HepG2 (cell line): ENCODE measurements around the gene MTMR10. TPM values are rescaled to one million over a fixed set of nuclear protein-coding genes. Genes with fewer than 3 reads are reported as not detected.

Experiments used
- CCDC6 ChIP-seq: sonication (generic); formaldehyde crosslinking; IDR thresholded peaks from 2 replicates; pipeline ENCODE4 v1.8.1; 2022; ENCODE audit warnings: mild to moderate bottlenecking, missing genetic modification reagents, moderate library complexity
- CHD4 ChIP-seq: fragments of 200-600 bp; sonication (generic); IDR thresholded peaks from 2 replicates; pipeline ENCODE4 v1.7.0; 2017; ENCODE audit warnings: mild to moderate bottlenecking, low read length, borderline replicate concordance
- ELF1 ChIP-seq: sonication (generic); formaldehyde crosslinking; IDR thresholded peaks from 2 replicates; pipeline ENCODE4 v1.4.0; 2020; ENCODE audit warnings: missing genetic modification reagents
- FOXP1 ChIP-seq, 2 experiments: fragments of 450-650 bp in 1 of 2; IDR thresholded peaks; 2 replicates each; pipeline ENCODE4 v1.6.1; 2017 to 2018; ENCODE audit warnings: antibody characterized with exemption in 1 of 2
- IKZF4 ChIP-seq: sonication (generic); formaldehyde crosslinking; IDR thresholded peaks from 2 replicates; pipeline ENCODE4 v1.5.1; 2020; ENCODE audit warnings: borderline replicate concordance, mild to moderate bottlenecking, low read depth, missing genetic modification reagents; ENCODE audit errors: not compliant biosample characterization
- KDM2A ChIP-seq: sonication (generic); formaldehyde crosslinking; IDR thresholded peaks from 2 replicates; pipeline ENCODE4 v1.4.0; 2020; ENCODE audit warnings: low read depth, missing genetic modification reagents, borderline replicate concordance
- MYC ChIP-seq: sonication (generic); formaldehyde crosslinking; IDR thresholded peaks from 2 replicates; pipeline ENCODE4 v1.9.0; 2021; ENCODE audit warnings: missing genetic modification reagents, borderline replicate concordance
- PHF20 ChIP-seq: sonication (generic); formaldehyde crosslinking; IDR thresholded peaks from 2 replicates; pipeline ENCODE4 v1.5.0; 2020; ENCODE audit warnings: mild to moderate bottlenecking, missing genetic modification reagents
- POGZ ChIP-seq: sonication (generic); formaldehyde crosslinking; IDR thresholded peaks from 2 replicates; pipeline ENCODE4 v1.4.0; 2020; ENCODE audit warnings: mild to moderate bottlenecking, missing genetic modification reagents
- PRPF4 ChIP-seq: fragments of 200-400 bp; formaldehyde crosslinking; IDR thresholded peaks from 2 replicates; pipeline ENCODE4 v1.6.1; 2016; ENCODE audit warnings: low read length, low read depth; ENCODE audit not compliant: poor library complexity, severe bottlenecking
- YY1 ChIP-seq: IDR thresholded peaks from 2 replicates; pipeline ENCODE4 v1.6.1; 2011; ENCODE audit warnings: low read length, low read depth, moderate library complexity, mild to moderate bottlenecking; ENCODE audit not compliant: insufficient read depth, insufficient replicate concordance
- ZNF12 ChIP-seq: sonication (generic); formaldehyde crosslinking; IDR thresholded peaks from 2 replicates; pipeline ENCODE4 v1.5.0; 2020; ENCODE audit warnings: missing genetic modification reagents
- ZNF136 ChIP-seq: sonication (generic); formaldehyde crosslinking; IDR thresholded peaks from 2 replicates; pipeline ENCODE4 v1.8.1; 2022; ENCODE audit warnings: low read depth, mild to moderate bottlenecking, moderate library complexity, missing genetic modification reagents
- ZNF20 ChIP-seq: sonication (generic); formaldehyde crosslinking; IDR thresholded peaks from 2 replicates; pipeline ENCODE4 v1.4.0; 2020; ENCODE audit warnings: mild to moderate bottlenecking, moderate library complexity, missing genetic modification reagents
- ZNF44 ChIP-seq: sonication (generic); formaldehyde crosslinking; IDR thresholded peaks from 2 replicates; pipeline ENCODE4 v1.5.1; 2020; ENCODE audit warnings: mild to moderate bottlenecking, missing genetic modification reagents
- ZNF496 ChIP-seq: sonication (generic); formaldehyde crosslinking; IDR thresholded peaks from 2 replicates; pipeline ENCODE4 v1.8.1; 2023; ENCODE audit warnings: mild to moderate bottlenecking, moderate library complexity, missing genetic modification reagents; ENCODE audit not compliant: insufficient replicate concordance
- ZNF781 ChIP-seq: sonication (generic); formaldehyde crosslinking; IDR thresholded peaks from 2 replicates; pipeline ENCODE4 v1.5.1; 2020; ENCODE audit warnings: borderline replicate concordance, mild to moderate bottlenecking, missing genetic modification reagents; ENCODE audit errors: not compliant biosample characterization
- polyA plus RNA-seq, 8 experiments: library from polyadenylated mRNA; depleted of rRNA in 3 of 8; stranded (reverse) in 7 of 8; unstranded in 1 of 8; fragments of >200 nt; fragmentation: Illumina TruSeq in 4 of 8; extraction: Trizol in 4 of 8; gene quantifications; 2 replicates each; pipeline versions ENCODE4 v1.2.1 to v1.2.3, GENCODE V29; 2011 to 2016; ENCODE audit warnings: low read depth in 4 of 8, missing spikeins in 1 of 8, mixed read lengths in 1 of 8; ENCODE audit not compliant: insufficient read depth in 1 of 8
- total RNA-seq, 5 experiments: library from RNA; depleted of rRNA; stranded (reverse); fragments of >200 nt; fragmentation: Illumina TruSeq; extraction: Trizol; gene quantifications; 2 replicates each; pipeline ENCODE4 v1.2.3, GENCODE V29; 2016; ENCODE audit warnings: low read depth in 1 of 5
- TF ChIP-seq, protein P1 (sequence below): sonication (generic); formaldehyde crosslinking; IDR thresholded peaks from 2 replicates; pipeline ENCODE4 v1.4.0; 2020; ENCODE audit warnings: missing genetic modification reagents
- TF ChIP-seq, protein P2 (sequence below): sonication (generic); formaldehyde crosslinking; IDR thresholded peaks from 2 replicates; pipeline ENCODE4 v1.9.0; 2021; ENCODE audit warnings: missing genetic modification reagents, borderline replicate concordance
- TF ChIP-seq, protein P3 (sequence below): sonication (generic); formaldehyde crosslinking; IDR thresholded peaks from 2 replicates; pipeline ENCODE4 v1.8.0; 2022; ENCODE audit warnings: mild to moderate bottlenecking, missing genetic modification reagents

The MTMR10 gene
- total and polyA plus RNA-seq, 2 of the 13 experiments (the other 11 are each of a cell fraction or from before 2014, with no cell fraction given): 10.2 to 17.4 TPM

DNA sequence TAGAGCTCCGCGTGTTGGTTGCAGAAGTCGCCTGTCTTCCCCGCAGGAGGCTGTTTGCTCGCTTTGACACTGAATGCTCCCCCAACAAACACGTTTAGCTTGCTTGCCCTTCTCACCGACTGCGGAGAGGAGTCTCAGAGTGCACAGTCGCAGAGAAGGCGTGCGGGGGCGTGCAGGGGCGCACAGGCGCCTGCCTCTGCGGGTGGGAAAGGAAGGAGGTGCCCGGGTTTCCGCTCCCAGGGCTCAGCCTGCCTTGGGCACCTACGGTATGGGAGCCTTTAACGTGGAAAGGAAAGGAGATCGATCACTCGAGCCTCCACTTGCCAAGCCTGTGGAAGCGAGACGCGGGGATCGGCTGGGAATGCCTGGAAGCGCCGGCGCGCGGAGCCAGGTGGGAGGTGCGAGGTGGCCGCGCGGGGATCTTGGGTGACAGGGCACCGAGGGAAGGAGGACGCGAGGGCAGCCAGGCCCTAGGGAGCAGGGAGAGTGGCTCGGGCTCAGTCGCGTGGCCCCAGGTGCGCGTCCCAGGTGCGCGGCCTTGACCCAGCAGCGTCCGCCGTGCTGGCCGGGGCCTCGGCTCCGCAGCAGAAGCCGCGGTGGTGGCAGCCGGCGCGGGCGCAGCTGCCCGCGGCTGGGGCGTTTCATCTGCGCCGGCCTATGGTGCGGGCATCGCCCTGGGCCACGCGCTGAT is 87.8 kb downstream of the MTMR10 start, which contains the start of gene FAN1 (continued):
- TF ChIP-seq, protein P1, sequence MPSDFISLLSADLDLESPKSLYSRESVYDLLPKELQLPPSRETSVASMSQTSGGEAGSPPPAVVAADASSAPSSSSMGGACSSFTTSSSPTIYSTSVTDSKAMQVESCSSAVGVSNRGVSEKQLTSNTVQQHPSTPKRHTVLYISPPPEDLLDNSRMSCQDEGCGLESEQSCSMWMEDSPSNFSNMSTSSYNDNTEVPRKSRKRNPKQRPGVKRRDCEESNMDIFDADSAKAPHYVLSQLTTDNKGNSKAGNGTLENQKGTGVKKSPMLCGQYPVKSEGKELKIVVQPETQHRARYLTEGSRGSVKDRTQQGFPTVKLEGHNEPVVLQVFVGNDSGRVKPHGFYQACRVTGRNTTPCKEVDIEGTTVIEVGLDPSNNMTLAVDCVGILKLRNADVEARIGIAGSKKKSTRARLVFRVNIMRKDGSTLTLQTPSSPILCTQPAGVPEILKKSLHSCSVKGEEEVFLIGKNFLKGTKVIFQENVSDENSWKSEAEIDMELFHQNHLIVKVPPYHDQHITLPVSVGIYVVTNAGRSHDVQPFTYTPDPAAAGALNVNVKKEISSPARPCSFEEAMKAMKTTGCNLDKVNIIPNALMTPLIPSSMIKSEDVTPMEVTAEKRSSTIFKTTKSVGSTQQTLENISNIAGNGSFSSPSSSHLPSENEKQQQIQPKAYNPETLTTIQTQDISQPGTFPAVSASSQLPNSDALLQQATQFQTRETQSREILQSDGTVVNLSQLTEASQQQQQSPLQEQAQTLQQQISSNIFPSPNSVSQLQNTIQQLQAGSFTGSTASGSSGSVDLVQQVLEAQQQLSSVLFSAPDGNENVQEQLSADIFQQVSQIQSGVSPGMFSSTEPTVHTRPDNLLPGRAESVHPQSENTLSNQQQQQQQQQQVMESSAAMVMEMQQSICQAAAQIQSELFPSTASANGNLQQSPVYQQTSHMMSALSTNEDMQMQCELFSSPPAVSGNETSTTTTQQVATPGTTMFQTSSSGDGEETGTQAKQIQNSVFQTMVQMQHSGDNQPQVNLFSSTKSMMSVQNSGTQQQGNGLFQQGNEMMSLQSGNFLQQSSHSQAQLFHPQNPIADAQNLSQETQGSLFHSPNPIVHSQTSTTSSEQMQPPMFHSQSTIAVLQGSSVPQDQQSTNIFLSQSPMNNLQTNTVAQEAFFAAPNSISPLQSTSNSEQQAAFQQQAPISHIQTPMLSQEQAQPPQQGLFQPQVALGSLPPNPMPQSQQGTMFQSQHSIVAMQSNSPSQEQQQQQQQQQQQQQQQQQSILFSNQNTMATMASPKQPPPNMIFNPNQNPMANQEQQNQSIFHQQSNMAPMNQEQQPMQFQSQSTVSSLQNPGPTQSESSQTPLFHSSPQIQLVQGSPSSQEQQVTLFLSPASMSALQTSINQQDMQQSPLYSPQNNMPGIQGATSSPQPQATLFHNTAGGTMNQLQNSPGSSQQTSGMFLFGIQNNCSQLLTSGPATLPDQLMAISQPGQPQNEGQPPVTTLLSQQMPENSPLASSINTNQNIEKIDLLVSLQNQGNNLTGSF: peak; percentile 87
- no peak for TF ChIP-seq FOXP1 (IDR thresholded peaks at IDR 0.05)
- no peak for TF ChIP-seq FOXP1 (CRISPR knock-in tag; IDR thresholded peaks at IDR 0.05)
- TF ChIP-seq PRPF4: no peak
- no peak for TF ChIP-seq CHD4
- peak; percentile 88 for TF ChIP-seq YY1
- TF ChIP-seq ZNF20 (CRISPR knock-in tag): no peak
- peak; percentile 97 for TF ChIP-seq MYC (CRISPR knock-in tag)
- TF ChIP-seq, protein P2, sequence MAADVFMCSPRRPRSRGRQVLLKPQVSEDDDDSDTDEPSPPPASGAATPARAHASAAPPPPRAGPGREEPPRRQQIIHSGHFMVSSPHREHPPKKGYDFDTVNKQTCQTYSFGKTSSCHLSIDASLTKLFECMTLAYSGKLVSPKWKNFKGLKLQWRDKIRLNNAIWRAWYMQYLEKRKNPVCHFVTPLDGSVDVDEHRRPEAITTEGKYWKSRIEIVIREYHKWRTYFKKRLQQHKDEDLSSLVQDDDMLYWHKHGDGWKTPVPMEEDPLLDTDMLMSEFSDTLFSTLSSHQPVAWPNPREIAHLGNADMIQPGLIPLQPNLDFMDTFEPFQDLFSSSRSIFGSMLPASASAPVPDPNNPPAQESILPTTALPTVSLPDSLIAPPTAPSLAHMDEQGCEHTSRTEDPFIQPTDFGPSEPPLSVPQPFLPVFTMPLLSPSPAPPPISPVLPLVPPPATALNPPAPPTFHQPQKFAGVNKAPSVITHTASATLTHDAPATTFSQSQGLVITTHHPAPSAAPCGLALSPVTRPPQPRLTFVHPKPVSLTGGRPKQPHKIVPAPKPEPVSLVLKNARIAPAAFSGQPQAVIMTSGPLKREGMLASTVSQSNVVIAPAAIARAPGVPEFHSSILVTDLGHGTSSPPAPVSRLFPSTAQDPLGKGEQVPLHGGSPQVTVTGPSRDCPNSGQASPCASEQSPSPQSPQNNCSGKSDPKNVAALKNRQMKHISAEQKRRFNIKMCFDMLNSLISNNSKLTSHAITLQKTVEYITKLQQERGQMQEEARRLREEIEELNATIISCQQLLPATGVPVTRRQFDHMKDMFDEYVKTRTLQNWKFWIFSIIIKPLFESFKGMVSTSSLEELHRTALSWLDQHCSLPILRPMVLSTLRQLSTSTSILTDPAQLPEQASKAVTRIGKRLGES (CRISPR knock-in tag): no peak
- TF ChIP-seq POGZ (CRISPR knock-in tag): peak; percentile 86
- TF ChIP-seq ZNF496: no peak
- TF ChIP-seq ELF1 (CRISPR knock-in tag): peak; percentile 69
- TF ChIP-seq CCDC6: peak; percentile 89; the same call in 1 of the 2 replicates
- TF ChIP-seq, protein P3, sequence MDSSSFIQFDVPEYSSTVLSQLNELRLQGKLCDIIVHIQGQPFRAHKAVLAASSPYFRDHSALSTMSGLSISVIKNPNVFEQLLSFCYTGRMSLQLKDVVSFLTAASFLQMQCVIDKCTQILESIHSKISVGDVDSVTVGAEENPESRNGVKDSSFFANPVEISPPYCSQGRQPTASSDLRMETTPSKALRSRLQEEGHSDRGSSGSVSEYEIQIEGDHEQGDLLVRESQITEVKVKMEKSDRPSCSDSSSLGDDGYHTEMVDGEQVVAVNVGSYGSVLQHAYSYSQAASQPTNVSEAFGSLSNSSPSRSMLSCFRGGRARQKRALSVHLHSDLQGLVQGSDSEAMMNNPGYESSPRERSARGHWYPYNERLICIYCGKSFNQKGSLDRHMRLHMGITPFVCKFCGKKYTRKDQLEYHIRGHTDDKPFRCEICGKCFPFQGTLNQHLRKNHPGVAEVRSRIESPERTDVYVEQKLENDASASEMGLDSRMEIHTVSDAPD (CRISPR knock-in tag): no peak
- TF ChIP-seq ZNF136 (CRISPR knock-in tag): no peak
- no peak for TF ChIP-seq IKZF4 (CRISPR knock-in tag)
- TF ChIP-seq ZNF781 (CRISPR knock-in tag): peak; percentile 75
- peak; percentile 97 for TF ChIP-seq KDM2A (CRISPR knock-in tag)
- TF ChIP-seq PHF20 (CRISPR knock-in tag): peak; percentile 91
- TF ChIP-seq ZNF44 (CRISPR knock-in tag): no peak; the same call in 1 of the 2 replicates
- peak; percentile 75; the same call in 1 of the 2 replicates for TF ChIP-seq ZNF12 (CRISPR knock-in tag)
